Daoy (cell line): Measurements from ENCODE around the gene NEXMIF. TPM values are rescaled to one million over a fixed set of nuclear protein-coding genes. Genes with fewer than 3 reads are reported as not detected.
"Not testable (repeated sequence)": the region's sequence is repeated elsewhere in the genome, so short reads cannot be mapped to it uniquely, and the experiment has no call there.

Source experiments
- DNase-seq: peaks from one replicate; pipeline ENCODE4 v3.0.0-alpha.2; 2015; ENCODE audit warnings: low read depth
- total RNA-seq: library from RNA; depleted of rRNA; stranded (reverse); fragments of >200 nt; shearing (Covaris generic); gene quantifications from 2 replicates; pipeline ENCODE4 v1.2.3, GENCODE V29; 2014; rRNA removed

The NEXMIF gene
- 0.21 and 0.23 TPM in 2 replicates for total RNA-seq

- no peak for DNase-seq
These were observed at the start of gene NEXMIF for GRCh38 chrX:74925225-74926088. Gene NEXMIF, minus strand, starts transcription at chrX:74925452.

- not testable (repeated sequence) for DNase-seq
These were observed 36.7 kb upstream of the NEXMIF start for GRCh38 chrX:74961962-74962361.

- DNase-seq, result no peak
These were observed 24.5 kb upstream of the NEXMIF start for GRCh38 chrX:74949717-74950116.

- DNase-seq, result no peak
These were observed 15.2 kb upstream of the NEXMIF start for GRCh38 chrX:74940414-74940813.

GRCh38 chrX:74931214-74931613 is 6.0 kb upstream of the NEXMIF start:
- no peak for DNase-seq

- DNase-seq, result peak; percentile 13
These were observed 615 bp downstream of the NEXMIF start for GRCh38 chrX:74924449-74925224.

GRCh38 chrX:74923942-74924448 is 1.3 kb downstream of the NEXMIF start:
- DNase-seq, result peak; percentile 4

- DNase-seq, result no peak
These were observed 2.2 kb downstream of the NEXMIF start for GRCh38 chrX:74922922-74923543.

- DNase-seq, result no peak
These were observed 13.8 kb downstream of the NEXMIF start for GRCh38 chrX:74911494-74911893.

- no peak for DNase-seq
These were observed 18.8 kb downstream of the NEXMIF start for GRCh38 chrX:74906417-74906816.

GRCh38 chrX:74902806-74903205 is 22.4 kb downstream of the NEXMIF start:
- no peak for DNase-seq

- no peak for DNase-seq
These were observed 32.7 kb downstream of the NEXMIF start for GRCh38 chrX:74892561-74892960.

- DNase-seq, result no peak
These were observed 34.4 kb downstream of the NEXMIF start for GRCh38 chrX:74890676-74891430.

- not testable (repeated sequence) for DNase-seq
These were observed 42.9 kb downstream of the NEXMIF start for GRCh38 chrX:74882383-74882782.

GRCh38 chrX:74865725-74866124 is 59.5 kb downstream of the NEXMIF start:
- no peak for DNase-seq

GRCh38 chrX:74853255-74853654 is 72.0 kb downstream of the NEXMIF start:
- DNase-seq, result no peak

GRCh38 chrX:74835566-74835965 is 89.7 kb downstream of the NEXMIF start:
- no peak for DNase-seq

GRCh38 chrX:74819797-74820196 is 105.5 kb downstream of the NEXMIF start:
- DNase-seq, result not testable (repeated sequence)

GRCh38 chrX:74814681-74815080 is 110.6 kb downstream of the NEXMIF start:
- DNase-seq, result no peak

- DNase-seq, result no peak
These were observed 120.7 kb downstream of the NEXMIF start for GRCh38 chrX:74804574-74804973.

GRCh38 chrX:74800062-74800461 is 125.2 kb downstream of the NEXMIF start:
- DNase-seq, result no peak
